Right hindlimb (tissue), 1 donor: ENCODE results near the gene ABCE1.

ENCODE experiments used
- DNase-seq: peaks from one replicate; pipeline ENCODE4 v3.0.0-alpha.2; 2018

Gene ABCE1

GRCh38 chr4:145097821-145098674 lies at the start of gene ABCE1, which contains the start of gene ANAPC10:
TSS of gene ABCE1 (plus strand) at chr4:145098311. CDS start at chr4:145104413, 6,102 bp downstream.
TSS of gene ANAPC10 (minus strand) at chr4:145098196. CDS start at chr4:145096099, 2,097 bp downstream.
- peak; percentile 96 for DNase-seq

- DNase-seq, result no peak
Observed at GRCh38 chr4:145048817-145049216, 49.3 kb upstream of the ABCE1 start.

GRCh38 chr4:145049241-145049640 lies 48.9 kb upstream of the ABCE1 start:
- no peak for DNase-seq

GRCh38 chr4:145055533-145056257 lies 42.4 kb upstream of the ABCE1 start:
- no peak for DNase-seq

- DNase-seq, result no peak
Observed at GRCh38 chr4:145056325-145057130, 41.6 kb upstream of the ABCE1 start.

DNA sequence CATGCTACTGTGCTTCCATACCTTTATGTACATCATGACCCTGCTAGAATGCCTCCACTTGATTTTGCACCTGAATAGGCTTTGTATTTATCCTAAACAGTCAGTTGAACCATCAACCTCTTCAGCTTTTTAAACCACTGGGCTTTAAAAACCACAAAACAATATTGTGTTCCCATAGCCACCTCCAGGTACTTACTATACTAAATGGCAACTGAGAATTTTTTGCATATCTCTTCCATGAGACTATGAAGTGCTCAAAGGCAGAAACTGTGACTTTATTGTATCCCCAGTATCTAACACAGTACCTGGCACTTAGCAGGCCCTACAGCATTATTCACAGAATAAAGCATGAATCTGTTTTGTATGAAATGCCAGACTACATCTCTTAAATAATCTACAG lies 39.9 kb upstream of the ABCE1 start:
- DNase-seq, result no peak

GRCh38 chr4:145061318-145061920 lies 36.7 kb upstream of the ABCE1 start:
- DNase-seq, result no peak

GRCh38 chr4:145066063-145066501 lies 32.0 kb upstream of the ABCE1 start:
- no peak for DNase-seq

DNA sequence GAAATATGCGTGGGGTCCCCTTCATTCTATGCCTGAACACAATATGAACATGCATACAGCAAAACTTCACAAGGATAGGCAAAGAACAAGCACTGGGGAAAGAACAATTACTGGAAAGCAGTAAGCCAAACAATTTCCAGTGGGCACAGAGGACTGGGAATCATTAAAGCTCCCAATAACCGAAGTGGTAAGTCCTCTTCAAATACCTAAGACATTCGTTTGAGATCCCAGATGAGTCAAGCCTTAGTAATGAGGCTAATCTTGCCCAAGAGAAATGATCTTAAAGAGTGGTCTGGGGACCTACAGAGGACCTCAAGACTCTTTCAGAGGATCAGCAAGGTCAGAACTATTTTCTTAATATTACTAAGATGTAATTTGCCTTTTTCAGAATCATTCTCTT lies 28.8 kb upstream of the ABCE1 start:
- DNase-seq, result no peak

- no peak for DNase-seq
Observed at GRCh38 chr4:145071560-145071959, 26.6 kb upstream of the ABCE1 start.

DNA sequence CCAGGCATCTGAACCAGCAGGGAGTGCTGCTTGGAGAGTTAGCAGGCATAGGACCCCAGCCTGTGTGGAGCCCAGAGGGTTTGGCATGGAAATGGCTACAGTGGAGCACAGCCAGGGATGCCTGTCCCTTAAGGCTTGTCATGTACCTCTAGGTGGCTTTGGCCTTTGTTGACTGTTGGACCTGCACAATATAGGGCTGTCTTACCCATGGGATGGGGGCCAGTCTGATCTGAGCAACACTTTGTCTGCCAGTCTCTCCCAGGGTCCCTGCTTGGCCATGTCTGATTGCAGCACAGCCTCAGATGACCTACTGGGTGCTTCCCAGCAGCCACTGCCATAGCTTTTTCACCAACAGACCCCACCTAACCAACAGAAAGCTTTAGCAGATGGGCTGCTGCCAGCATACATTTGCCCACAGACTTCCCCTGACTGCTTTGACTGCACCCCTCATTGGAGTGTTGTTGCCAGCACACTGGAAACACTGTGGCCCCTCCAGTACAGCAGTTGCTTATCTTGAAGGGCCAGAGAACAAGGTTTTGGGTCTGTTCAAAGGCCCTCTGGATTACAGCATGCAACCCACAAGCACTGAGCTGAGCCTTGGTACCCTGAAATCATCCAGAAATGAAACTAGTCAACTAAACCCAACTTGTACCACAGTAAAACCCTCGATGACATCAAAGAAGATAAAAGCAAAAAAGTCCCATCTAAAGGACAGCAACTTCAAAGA lies 22.2 kb upstream of the ABCE1 start:
- DNase-seq, result no peak

GRCh38 chr4:145076469-145076855 lies 21.6 kb upstream of the ABCE1 start:
- no peak for DNase-seq

DNA sequence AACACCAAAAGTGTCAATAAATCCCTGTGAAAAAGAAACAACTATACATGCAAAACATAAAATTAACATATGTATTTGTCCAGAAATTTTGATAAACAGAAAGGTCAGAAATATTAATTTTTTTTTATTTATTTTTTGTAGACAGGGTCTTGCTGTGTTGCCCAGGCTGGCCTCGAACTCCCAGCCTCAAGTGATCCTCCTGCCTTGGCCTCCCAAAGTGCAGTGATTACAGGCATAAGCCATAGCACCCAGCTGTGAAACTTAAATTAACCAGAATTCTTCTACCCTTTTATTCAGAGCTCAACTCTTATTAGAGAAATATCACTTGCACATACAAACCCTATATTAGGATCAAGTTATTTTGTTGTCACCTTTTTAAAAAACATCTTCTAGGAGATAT lies 16.4 kb upstream of the ABCE1 start:
- no peak for DNase-seq

- DNase-seq, result no peak
Observed at GRCh38 chr4:145083891-145084605, 14.1 kb upstream of the ABCE1 start.

GRCh38 chr4:145090380-145090779 lies 7.7 kb upstream of the ABCE1 start:
- DNase-seq, result no peak

GRCh38 chr4:145093638-145094037 lies 4.5 kb upstream of the ABCE1 start:
- no peak for DNase-seq

DNA sequence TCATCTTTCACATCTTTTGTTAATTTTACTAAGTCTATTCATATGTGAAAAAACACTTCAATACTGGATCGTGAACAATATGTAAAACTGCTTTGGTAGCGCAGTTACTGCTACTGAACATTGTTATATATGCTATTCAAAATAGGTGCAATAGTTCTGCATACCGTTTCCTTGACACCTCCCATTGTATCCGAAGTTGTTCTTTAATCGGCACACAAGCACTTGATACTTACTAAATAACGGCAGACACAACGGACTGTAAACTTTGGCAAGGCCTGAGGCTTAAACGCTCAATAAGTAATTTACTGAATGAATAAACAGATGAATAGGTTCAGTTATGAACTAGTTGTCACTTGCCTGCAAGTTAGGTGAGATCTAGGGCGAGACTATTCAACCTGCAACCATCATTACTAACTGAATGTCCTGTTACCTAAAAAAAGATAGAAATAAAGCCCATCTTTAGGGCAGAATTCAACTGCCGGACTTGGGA lies 735 bp upstream of the ABCE1 start:
- no peak for DNase-seq

DNA sequence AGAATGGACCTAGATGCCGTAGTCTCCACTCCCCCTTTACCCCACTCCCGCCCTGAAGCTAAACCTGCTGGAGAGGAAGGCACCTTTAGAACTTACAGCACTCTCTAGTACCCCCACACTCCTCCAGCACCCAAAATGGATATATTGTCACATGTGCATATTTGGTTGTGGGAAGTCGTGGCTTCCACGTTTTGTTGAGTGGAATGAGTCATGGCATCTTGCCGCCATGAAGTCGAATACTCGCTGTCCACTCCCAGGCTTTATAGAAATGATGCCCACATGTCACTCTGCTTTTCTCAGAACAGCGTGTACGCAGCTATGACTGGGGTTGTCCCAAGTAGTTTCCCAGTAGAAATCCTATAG lies 545 bp downstream of the ABCE1 start:
- no peak for DNase-seq

DNA sequence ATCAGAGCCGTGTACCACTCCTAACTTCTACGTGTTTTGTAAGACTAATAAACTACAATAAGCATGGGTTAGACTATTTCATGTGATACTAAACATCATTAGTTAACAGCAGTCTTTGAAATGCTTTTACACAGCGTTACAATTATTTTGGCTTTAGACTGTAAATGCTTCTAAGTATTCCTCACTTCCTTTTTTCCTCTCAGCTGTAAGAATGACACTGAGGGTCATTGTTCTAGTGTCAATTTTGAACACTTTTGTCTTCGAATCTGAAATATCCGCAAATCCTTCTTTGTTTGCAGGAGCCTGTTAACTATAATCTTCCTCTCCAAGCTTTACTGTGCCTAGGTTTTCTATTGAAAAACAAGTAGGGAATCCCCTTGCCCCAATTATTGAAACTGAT lies 1.5 kb downstream of the ABCE1 start:
- no peak for DNase-seq

DNA sequence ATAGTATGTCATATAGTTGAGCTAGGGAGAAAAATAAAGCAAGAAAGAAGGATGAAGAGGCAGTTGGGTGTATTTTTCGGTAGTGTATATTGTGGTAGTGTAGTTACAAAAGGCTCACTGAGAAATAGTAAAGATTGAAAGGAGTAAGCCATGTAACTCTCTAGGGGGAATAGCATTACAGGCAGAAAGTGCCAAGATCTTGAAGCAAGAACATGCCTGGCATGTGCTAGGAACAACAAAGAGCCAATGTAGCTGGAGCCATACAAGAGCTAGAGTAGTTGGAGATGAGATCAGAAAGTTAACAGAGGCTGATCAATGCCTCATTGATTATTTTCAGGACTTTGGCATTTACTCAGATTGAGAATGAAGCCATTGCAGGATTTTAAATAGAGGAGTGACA lies 3.0 kb downstream of the ABCE1 start:
- DNase-seq, result no peak

DNA sequence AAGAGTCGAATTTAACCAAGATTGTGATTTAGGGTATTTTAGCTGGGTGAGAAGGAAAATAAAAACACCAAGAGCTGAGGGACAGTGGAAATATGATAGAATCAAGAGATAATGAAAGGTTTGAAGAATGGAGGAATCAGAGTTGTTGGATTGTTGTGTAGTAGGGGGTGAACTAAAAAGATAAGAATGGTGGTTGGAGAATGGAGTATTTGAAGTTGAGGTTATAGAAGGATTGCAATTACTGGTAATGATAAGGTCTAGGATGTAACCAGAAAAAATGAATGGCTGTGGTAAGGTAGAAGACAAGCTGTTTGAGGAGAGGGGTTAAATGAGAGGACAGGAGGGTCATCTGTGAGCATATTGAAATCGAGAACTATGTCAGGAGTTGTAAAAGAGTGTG lies 4.5 kb downstream of the ABCE1 start:
- DNase-seq, result no peak
